Measurements from ENCODE around the gene ITGA1.
A peak's percentile ranks its signal among the peaks of the same experiment; 100 is the strongest.

The ITGA1 gene

GRCh38 chr5:52859628-52860027, 71.9 kb downstream of the ITGA1 start:
- no peak for TF ChIP-seq PPARA (CRISPR knock-in tag; IDR thresholded peaks at IDR 0.05; ENCODE audit: borderline replicate concordance)
- no peak for TF ChIP-seq BACH2 (CRISPR knock-in tag; IDR thresholded peaks at IDR 0.05; ENCODE audit: borderline replicate concordance)
- peak; percentile 63; the same call in 1 of the 2 replicates for TF ChIP-seq TSHZ2 (CRISPR knock-in tag; IDR thresholded peaks at IDR 0.05)
- TF ChIP-seq CREB5 (CRISPR knock-in tag; IDR thresholded peaks at IDR 0.05; ENCODE audit: low read depth), result peak; percentile 80
- peak; percentile 63; the same call in 1 of the 2 replicates for TF ChIP-seq PATZ1 (CRISPR knock-in tag; IDR thresholded peaks at IDR 0.05; ENCODE audit: borderline replicate concordance)
- 0 out of 2 replicates have a peak, but pooled peaks have one; percentile 18 for TF ChIP-seq ZC3H10 (CRISPR knock-in tag; IDR thresholded peaks at IDR 0.05)
- TF ChIP-seq CSRNP3 (CRISPR knock-in tag; IDR thresholded peaks at IDR 0.05), result peak; percentile 60; the same call in 1 of the 2 replicates
- no peak for TF ChIP-seq RARB (CRISPR knock-in tag; IDR thresholded peaks at IDR 0.05)
- 0 out of 2 replicates have a peak, but pooled peaks have one; percentile 56 for TF ChIP-seq ZNF70 (CRISPR knock-in tag; IDR thresholded peaks at IDR 0.05)
- TF ChIP-seq ISL1 (CRISPR knock-in tag; IDR thresholded peaks at IDR 0.05), result peak; percentile 87
- peak; percentile 69; the same call in 1 of the 2 replicates for TF ChIP-seq ZFP3 (CRISPR knock-in tag; IDR thresholded peaks at IDR 0.05)
- 0 out of 2 replicates have a peak, but pooled peaks have one; percentile 23 for TF ChIP-seq TOX (CRISPR knock-in tag; IDR thresholded peaks at IDR 0.05; ENCODE audit: borderline replicate concordance)
- peak; percentile 98 for ATAC-seq

- no peak for ATAC-seq
- TF ChIP-seq PPARA (CRISPR knock-in tag; IDR thresholded peaks at IDR 0.05; ENCODE audit: borderline replicate concordance) (no peak), GLIS3 (CRISPR knock-in tag; IDR thresholded peaks at IDR 0.05) (no peak), ZNF70 (CRISPR knock-in tag; IDR thresholded peaks at IDR 0.05) (no peak), ARNTL (CRISPR knock-in tag; IDR thresholded peaks at IDR 0.05; ENCODE audit: borderline replicate concordance, low read depth) (no peak)
Measured at GRCh38 chr5:52861368-52861767, 73.7 kb downstream of the ITGA1 start.

- no peak for ATAC-seq
- TF ChIP-seq CSDC2 (CRISPR knock-in tag; IDR thresholded peaks at IDR 0.05), result no peak
- no peak for TF ChIP-seq OSR1 (CRISPR knock-in tag; IDR thresholded peaks at IDR 0.05)
- no peak for TF ChIP-seq POU6F1 (CRISPR knock-in tag; IDR thresholded peaks at IDR 0.05; ENCODE audit: borderline replicate concordance, low read depth)
- no peak for TF ChIP-seq RARB (CRISPR knock-in tag; IDR thresholded peaks at IDR 0.05)
- no peak for TF ChIP-seq ISL1 (CRISPR knock-in tag; IDR thresholded peaks at IDR 0.05)
- no peak for TF ChIP-seq ZNF8 (CRISPR knock-in tag; IDR thresholded peaks at IDR 0.05)
- TF ChIP-seq ESRRG (CRISPR knock-in tag; IDR thresholded peaks at IDR 0.05), result no peak
- TF ChIP-seq CSRNP3 (CRISPR knock-in tag; IDR thresholded peaks at IDR 0.05), result no peak
- TF ChIP-seq TOX (CRISPR knock-in tag; IDR thresholded peaks at IDR 0.05; ENCODE audit: borderline replicate concordance), result no peak
- TF ChIP-seq ZNF565 (CRISPR knock-in tag; conservative IDR thresholded peaks at IDR 0.05; ENCODE audit: low read depth), result no peak
- no peak for TF ChIP-seq GLIS3 (CRISPR knock-in tag; IDR thresholded peaks at IDR 0.05)
- TF ChIP-seq PPARA (CRISPR knock-in tag; IDR thresholded peaks at IDR 0.05; ENCODE audit: borderline replicate concordance), result no peak
- TF ChIP-seq ZFP3 (CRISPR knock-in tag; IDR thresholded peaks at IDR 0.05), result no peak
- no peak for TF ChIP-seq ARNTL (CRISPR knock-in tag; IDR thresholded peaks at IDR 0.05; ENCODE audit: borderline replicate concordance, low read depth)
- TF ChIP-seq ZC3H10 (CRISPR knock-in tag; IDR thresholded peaks at IDR 0.05), result no peak
- TF ChIP-seq TSHZ2 (CRISPR knock-in tag; IDR thresholded peaks at IDR 0.05), result no peak
- no peak for TF ChIP-seq ZFP30 (CRISPR knock-in tag; IDR thresholded peaks at IDR 0.05)
- TF ChIP-seq TCF4 (CRISPR knock-in tag; IDR thresholded peaks at IDR 0.05; ENCODE audit: borderline replicate concordance), result no peak
- TF ChIP-seq BACH2 (CRISPR knock-in tag; IDR thresholded peaks at IDR 0.05; ENCODE audit: borderline replicate concordance), result no peak
- TF ChIP-seq ZNF70 (CRISPR knock-in tag; IDR thresholded peaks at IDR 0.05), result no peak
Measured at GRCh38 chr5:52863715-52864290, 76.1 kb downstream of the ITGA1 start.

All from SK-N-SH treated with all-trans-retinoic acid at 6 μM for 48 hours (cell line).